ENCODE data around the gene NUP188. TPM values are rescaled to one million over a fixed set of nuclear protein-coding genes. Genes with fewer than 3 reads are reported as not detected.

The NUP188 gene
- total and polyA plus RNA-seq, 2 of the 4 experiments (the other 2 are of a cell fraction) = 53.0 to 59.1 TPM

DNA sequence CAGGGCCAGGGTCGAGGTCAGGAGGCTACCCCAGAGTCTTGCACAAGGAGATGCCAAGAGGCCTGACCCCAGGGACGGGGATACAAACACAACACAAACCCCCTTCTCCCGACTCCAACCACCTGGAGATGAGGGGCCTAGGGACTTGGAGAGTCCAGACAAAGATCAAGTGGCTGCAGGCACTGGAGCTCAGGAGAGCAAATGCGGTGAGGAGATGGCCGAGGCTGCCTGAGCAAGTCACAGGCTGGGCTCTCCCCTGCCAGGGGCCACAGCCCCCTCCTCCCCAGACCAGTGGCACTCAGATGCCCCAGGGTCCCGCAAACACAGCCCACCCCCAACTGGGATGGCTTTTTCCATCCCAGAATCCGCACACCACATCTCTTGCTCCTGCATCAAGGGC, 64.8 kb downstream of the NUP188 start:
- in situ Hi-C loops (cut with MboI; ENCODE audit: low sequenced_read_pairs) (no loop called here), intact Hi-C loops (cut with micrococcal nuclease) (no loop called here), dilution Hi-C loops (cut with HindIII; ENCODE audit: low sequenced_read_pairs, unreplicated experiment) (no loop called here)
- H3K9me1 ChIP-seq (ENCODE audit: insufficient read depth, low read length) = no peaks in the 10 kb centered on the region
- H2BK120ac ChIP-seq (ENCODE audit: low read depth, low read length) = no peak overlapping the region
- no peak overlapping the region for H2BK15ac ChIP-seq (ENCODE audit: low read depth, low read length)
- no peak overlapping the region for H3K4ac ChIP-seq (ENCODE audit: low read depth, low read length)
- H3K9me3 ChIP-seq (ENCODE audit: control insufficient read depth, insufficient read depth, low read length) = no peaks in the 10 kb centered on the region
- H2AFZ ChIP-seq (replicated peaks; ENCODE audit: low read length, poor library complexity) = no peak overlapping the region
- H2AK5ac ChIP-seq (ENCODE audit: low read depth, low read length) = no peak overlapping the region
- no peak overlapping the region for H3K4me3 ChIP-seq (ENCODE audit: insufficient read depth, low read depth, low read length)
- H3K36me3 ChIP-seq (ENCODE audit: control insufficient read depth, insufficient read depth, low read length) = peaks cover 33% of the 10 kb centered on the region
- no peak for ATAC-seq (ENCODE audit: low read depth)
- H3K79me1 ChIP-seq (ENCODE audit: low read depth in 1 of 2, low read length in 2 of 2) = 0 out of 4 replicates have a peak, but pooled peaks cover 0 to 10% of the 10 kb centered on the region in 2 experiments
- no peak overlapping the region for H4K91ac ChIP-seq (ENCODE audit: insufficient read depth, low read depth, low read length)
- H3K27me3 ChIP-seq (ENCODE audit: control insufficient read depth, insufficient read depth, low read length) = no peaks in the 10 kb centered on the region
- H2AK9ac ChIP-seq (replicated peaks; ENCODE audit: low read depth, low read length, poor library complexity) = no peak overlapping the region
- CTCF ChIA-PET = no interaction called here
- no peak overlapping the region for H2BK20ac ChIP-seq (ENCODE audit: low read depth, low read length)
- H4K20me1 ChIP-seq (ENCODE audit: insufficient read depth, low read length) = peaks cover 7% of the 10 kb centered on the region
- no peak for TF ChIP-seq FOS (IDR thresholded peaks at IDR 0.05; ENCODE audit: low read depth, low read length)
- TF ChIP-seq NFE2L2 (IDR thresholded peaks at IDR 0.05; ENCODE audit: low read depth, low read length) = no peak
- no peak for TF ChIP-seq CEBPB (IDR thresholded peaks at IDR 0.05; ENCODE audit: low read depth, low read length)
- TF ChIP-seq MAFK (IDR thresholded peaks at IDR 0.05; ENCODE audit: low read depth, low read length) = no peak
- TF ChIP-seq RCOR1 (IDR thresholded peaks at IDR 0.05; ENCODE audit: insufficient replicate concordance, low read length) = no peak
- TF ChIP-seq CHD1 (IDR thresholded peaks at IDR 0.05; ENCODE audit: low read depth, low read length) = no peak
- no peak for TF ChIP-seq MAZ (IDR thresholded peaks at IDR 0.05; ENCODE audit: borderline replicate concordance, low read depth, low read length)
- no peak for TF ChIP-seq BHLHE40 (IDR thresholded peaks at IDR 0.05; ENCODE audit: low read depth, low read length)
- TF ChIP-seq POLR2A (IDR thresholded peaks at IDR 0.05; ENCODE audit: low read depth, low read length) = no peak
- TF ChIP-seq SMC3 (IDR thresholded peaks at IDR 0.05; ENCODE audit: low read depth, low read length) = no peak
- no peak for TF ChIP-seq MXI1 (IDR thresholded peaks at IDR 0.05; ENCODE audit: borderline replicate concordance, low read depth, low read length)
- TF ChIP-seq, protein P1, sequence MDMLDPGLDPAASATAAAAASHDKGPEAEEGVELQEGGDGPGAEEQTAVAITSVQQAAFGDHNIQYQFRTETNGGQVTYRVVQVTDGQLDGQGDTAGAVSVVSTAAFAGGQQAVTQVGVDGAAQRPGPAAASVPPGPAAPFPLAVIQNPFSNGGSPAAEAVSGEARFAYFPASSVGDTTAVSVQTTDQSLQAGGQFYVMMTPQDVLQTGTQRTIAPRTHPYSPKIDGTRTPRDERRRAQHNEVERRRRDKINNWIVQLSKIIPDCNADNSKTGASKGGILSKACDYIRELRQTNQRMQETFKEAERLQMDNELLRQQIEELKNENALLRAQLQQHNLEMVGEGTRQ (IDR thresholded peaks at IDR 0.05; ENCODE audit: low read depth, low read length) = no peak
- no peak for TF ChIP-seq RFX5 (IDR thresholded peaks at IDR 0.05; ENCODE audit: low read depth, low read length)
- TF ChIP-seq RAD21 (IDR thresholded peaks at IDR 0.05; ENCODE audit: low read length) = no peak
- TF ChIP-seq, protein P2, sequence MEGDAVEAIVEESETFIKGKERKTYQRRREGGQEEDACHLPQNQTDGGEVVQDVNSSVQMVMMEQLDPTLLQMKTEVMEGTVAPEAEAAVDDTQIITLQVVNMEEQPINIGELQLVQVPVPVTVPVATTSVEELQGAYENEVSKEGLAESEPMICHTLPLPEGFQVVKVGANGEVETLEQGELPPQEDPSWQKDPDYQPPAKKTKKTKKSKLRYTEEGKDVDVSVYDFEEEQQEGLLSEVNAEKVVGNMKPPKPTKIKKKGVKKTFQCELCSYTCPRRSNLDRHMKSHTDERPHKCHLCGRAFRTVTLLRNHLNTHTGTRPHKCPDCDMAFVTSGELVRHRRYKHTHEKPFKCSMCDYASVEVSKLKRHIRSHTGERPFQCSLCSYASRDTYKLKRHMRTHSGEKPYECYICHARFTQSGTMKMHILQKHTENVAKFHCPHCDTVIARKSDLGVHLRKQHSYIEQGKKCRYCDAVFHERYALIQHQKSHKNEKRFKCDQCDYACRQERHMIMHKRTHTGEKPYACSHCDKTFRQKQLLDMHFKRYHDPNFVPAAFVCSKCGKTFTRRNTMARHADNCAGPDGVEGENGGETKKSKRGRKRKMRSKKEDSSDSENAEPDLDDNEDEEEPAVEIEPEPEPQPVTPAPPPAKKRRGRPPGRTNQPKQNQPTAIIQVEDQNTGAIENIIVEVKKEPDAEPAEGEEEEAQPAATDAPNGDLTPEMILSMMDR (conservative IDR thresholded peaks at IDR 0.05; ENCODE audit: low read depth, low read length) = no peak
- TF ChIP-seq, protein P3, sequence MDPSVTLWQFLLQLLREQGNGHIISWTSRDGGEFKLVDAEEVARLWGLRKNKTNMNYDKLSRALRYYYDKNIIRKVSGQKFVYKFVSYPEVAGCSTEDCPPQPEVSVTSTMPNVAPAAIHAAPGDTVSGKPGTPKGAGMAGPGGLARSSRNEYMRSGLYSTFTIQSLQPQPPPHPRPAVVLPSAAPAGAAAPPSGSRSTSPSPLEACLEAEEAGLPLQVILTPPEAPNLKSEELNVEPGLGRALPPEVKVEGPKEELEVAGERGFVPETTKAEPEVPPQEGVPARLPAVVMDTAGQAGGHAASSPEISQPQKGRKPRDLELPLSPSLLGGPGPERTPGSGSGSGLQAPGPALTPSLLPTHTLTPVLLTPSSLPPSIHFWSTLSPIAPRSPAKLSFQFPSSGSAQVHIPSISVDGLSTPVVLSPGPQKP (IDR thresholded peaks at IDR 0.05; ENCODE audit: borderline replicate concordance, low read depth, low read length) = no peak
- no peak overlapping the region for H3K18ac ChIP-seq (ENCODE audit: low read depth, low read length)
- H4K5ac ChIP-seq (ENCODE audit: low read depth, low read length) = no peak overlapping the region
- no peak overlapping the region for H3K56ac ChIP-seq (ENCODE audit: extremely low read depth, insufficient read depth, low read length)
- WGBS, 2 experiments (ENCODE audit: extremely low coverage in 2 of 2, insufficient read length in 1 of 2) = 80% methylated on average over 2 of the region's 7 CpGs; no CpG with 5 or more reads in 1 of the 2 experiments
- H2BK5ac ChIP-seq (ENCODE audit: low read depth, low read length, poor library complexity, severe bottlenecking) = no peak overlapping the region
- H3K4me2 ChIP-seq (ENCODE audit: low read depth, low read length) = no peak overlapping the region
- H3K23ac ChIP-seq (ENCODE audit: low read depth, low read length) = no peak overlapping the region
- no peak overlapping the region for H4K8ac ChIP-seq (ENCODE audit: low read depth in 2 of 2, low read length in 2 of 2)
- POLR2A ChIA-PET (ENCODE audit: unreplicated experiment) = no interaction called here
- no peak overlapping the region for H3K9ac ChIP-seq (ENCODE audit: low read depth, low read length)
- no peak for DNase-seq
- H3K27ac ChIP-seq (ENCODE audit: insufficient read depth, low read length) = no peak overlapping the region
- H3K14ac ChIP-seq (replicated peaks; ENCODE audit: low read depth, low read length) = no peak overlapping the region
- no peaks in the 10 kb centered on the region for H3K4me1 ChIP-seq (ENCODE audit: control insufficient read depth, insufficient read depth, low read length)
- no TSS peak for BruUV-seq (replicated peaks)
